ENCODE data around the gene CD8B2.
"Not testable (repeated sequence)": the region's sequence is repeated elsewhere in the genome, so short reads cannot be mapped to it uniquely, and the experiment has no call there.

CD8B2 gene

DNA sequence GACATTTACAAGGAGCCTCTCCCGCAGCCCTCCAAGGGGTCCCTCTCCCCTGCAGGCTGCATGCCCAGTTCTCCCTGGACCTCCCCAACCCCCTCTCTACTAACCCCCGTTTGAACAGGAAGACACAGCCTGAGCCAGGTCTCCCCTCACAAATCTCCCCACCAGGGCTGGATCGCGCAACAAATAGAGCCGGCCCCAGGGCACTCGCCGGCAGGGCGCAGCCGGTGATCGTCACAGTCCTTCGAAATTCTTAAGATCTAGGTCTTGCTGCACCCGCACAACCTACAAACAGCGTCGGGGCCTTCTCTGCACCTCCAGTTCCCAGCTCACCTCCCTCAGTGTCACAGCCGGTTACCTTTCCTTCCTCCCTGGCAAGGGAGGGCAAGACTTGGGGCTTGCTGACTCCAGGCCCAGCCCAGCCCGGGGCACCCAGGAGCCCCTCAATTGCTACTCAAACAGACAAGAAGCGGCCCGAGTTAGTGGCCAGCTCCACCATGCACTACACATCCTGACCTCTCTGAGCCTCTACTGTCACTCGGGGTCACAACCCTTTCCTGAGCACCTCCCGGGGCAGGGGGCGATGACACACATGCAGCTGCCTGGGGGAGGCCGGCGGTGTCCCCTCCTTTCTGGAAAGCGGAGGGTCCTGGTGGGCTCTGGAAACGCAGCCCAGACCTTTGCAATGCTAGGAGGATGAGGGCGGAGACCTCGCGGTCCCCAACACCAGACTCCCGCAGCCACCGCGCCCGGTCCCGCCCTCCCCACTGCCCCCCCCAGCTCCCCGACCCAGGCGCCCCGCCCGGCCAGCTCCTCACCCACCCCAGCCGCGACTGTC lies at the start of gene CD8B2:
Gene CD8B2 (plus strand): TSS at position 814 of the 835 bp plus-strand sequence. CDS start 63 bp downstream, outside the sequence.
- peaks cover 18% of the 10 kb centered on the region for H3K27me3 Mint-ChIP-seq
- not testable (repeated sequence) for H3K4me1 Mint-ChIP-seq, H3K9me3 Mint-ChIP-seq, H3K27ac Mint-ChIP-seq
- H3K4me3 Mint-ChIP-seq: peak within 1 kb of the TSS; percentile 55 to 64
- peak; percentile 68 for ATAC-seq
- DNase-seq: peak in 1 of 2 donors; percentile 25

GRCh38 chr2:106461882-106462281 lies 25.3 kb upstream of the CD8B2 start:
- ATAC-seq, H3K9me3 Mint-ChIP-seq, H3K27me3 Mint-ChIP-seq, H3K27ac Mint-ChIP-seq, H3K4me1 Mint-ChIP-seq: not testable (repeated sequence)
- peak overlapping the region in 1 of 2 donors; percentile 49 for H3K4me3 Mint-ChIP-seq
- DNase-seq: peak; percentile 19 to 33

DNA sequence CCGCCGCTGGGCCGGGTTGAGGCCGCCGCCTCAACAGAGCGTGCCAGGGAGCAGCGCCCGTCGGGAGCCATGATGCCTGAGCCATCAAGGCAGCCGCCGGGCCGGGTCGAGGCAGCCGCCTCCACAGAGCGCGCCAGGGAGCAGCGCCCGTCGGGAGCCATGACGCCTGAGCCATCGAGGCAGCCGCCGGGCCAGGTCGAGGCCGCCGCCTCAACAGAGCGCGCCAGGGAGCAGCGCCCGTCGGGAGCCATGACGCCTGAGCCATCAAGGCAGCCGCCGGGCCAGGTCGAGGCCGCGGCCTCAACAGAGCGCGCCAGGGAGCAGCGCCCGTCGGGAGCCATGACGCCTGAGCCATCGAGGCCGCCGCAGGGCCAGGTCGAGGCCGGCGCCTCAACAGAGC lies 19.6 kb upstream of the CD8B2 start:
- DNase-seq, ATAC-seq, H3K27me3 Mint-ChIP-seq, H3K9me3 Mint-ChIP-seq, H3K27ac Mint-ChIP-seq, H3K4me3 Mint-ChIP-seq, H3K4me1 Mint-ChIP-seq: not testable (repeated sequence)

DNA sequence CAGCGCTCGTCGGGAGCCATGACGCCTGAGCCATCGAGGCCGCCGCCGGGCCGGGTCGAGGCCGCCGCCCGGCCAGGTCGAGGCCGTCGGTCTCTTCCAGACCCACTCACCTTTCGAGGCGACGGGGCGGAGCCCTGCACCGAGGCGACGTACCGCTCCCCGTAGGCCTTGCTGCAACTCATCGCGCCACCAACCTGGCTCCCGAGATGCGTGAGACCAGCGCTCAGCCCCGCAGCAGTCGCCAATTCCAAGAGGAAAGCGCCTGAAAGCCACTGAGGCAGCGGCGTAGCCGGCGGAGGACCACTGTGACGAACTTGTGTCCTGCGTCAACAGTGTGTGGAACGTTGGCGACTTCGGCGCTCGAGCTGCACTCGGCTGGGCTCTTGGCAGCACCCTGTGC lies 19.1 kb upstream of the CD8B2 start, which contains the start of gene RGPD3:
Gene RGPD3 (minus strand): TSS at position 307 of the 400 bp plus-strand sequence. CDS start 125 bp downstream, at position 182.
- not testable (repeated sequence) for H3K9me3 Mint-ChIP-seq, H3K4me1 Mint-ChIP-seq, H3K27me3 Mint-ChIP-seq, DNase-seq, ATAC-seq, H3K4me3 Mint-ChIP-seq
- H3K27ac Mint-ChIP-seq: peak within 1 kb of the TSS in 1 of 2 donors; percentile 42

- H3K27ac Mint-ChIP-seq, H3K4me3 Mint-ChIP-seq, H3K27me3 Mint-ChIP-seq, H3K4me1 Mint-ChIP-seq, ATAC-seq, H3K9me3 Mint-ChIP-seq: not testable (repeated sequence)
- DNase-seq: peak; percentile 16 to 39
Measured at GRCh38 chr2:106470658-106471057, 16.5 kb upstream of the CD8B2 start.

DNA sequence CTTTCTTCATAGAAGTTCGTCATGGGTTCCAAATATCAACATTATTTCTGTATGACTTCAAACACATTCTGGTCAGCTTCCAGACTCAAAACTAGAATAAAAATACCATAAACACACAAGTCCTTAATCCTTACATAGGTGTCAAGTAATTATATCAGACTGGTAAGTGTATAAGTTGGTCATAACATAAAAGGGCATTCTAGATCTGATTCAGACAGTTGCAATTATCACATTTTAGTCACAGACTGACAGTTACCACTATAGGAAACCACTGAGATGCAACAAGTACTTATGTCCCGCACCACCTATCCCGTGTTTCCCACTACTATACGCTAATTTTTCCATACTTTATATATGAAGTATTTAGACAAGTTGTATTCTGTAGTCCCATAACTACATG lies 9.5 kb upstream of the CD8B2 start:
- H3K4me3 Mint-ChIP-seq, H3K27me3 Mint-ChIP-seq, H3K27ac Mint-ChIP-seq, H3K4me1 Mint-ChIP-seq, DNase-seq, H3K9me3 Mint-ChIP-seq: not testable (repeated sequence)
- ATAC-seq: peak; percentile 80

GRCh38 chr2:106479563-106479962 lies 7.6 kb upstream of the CD8B2 start:
- not testable (repeated sequence) for H3K9me3 Mint-ChIP-seq, ATAC-seq, H3K27me3 Mint-ChIP-seq, H3K27ac Mint-ChIP-seq, DNase-seq, H3K4me1 Mint-ChIP-seq, H3K4me3 Mint-ChIP-seq

DNA sequence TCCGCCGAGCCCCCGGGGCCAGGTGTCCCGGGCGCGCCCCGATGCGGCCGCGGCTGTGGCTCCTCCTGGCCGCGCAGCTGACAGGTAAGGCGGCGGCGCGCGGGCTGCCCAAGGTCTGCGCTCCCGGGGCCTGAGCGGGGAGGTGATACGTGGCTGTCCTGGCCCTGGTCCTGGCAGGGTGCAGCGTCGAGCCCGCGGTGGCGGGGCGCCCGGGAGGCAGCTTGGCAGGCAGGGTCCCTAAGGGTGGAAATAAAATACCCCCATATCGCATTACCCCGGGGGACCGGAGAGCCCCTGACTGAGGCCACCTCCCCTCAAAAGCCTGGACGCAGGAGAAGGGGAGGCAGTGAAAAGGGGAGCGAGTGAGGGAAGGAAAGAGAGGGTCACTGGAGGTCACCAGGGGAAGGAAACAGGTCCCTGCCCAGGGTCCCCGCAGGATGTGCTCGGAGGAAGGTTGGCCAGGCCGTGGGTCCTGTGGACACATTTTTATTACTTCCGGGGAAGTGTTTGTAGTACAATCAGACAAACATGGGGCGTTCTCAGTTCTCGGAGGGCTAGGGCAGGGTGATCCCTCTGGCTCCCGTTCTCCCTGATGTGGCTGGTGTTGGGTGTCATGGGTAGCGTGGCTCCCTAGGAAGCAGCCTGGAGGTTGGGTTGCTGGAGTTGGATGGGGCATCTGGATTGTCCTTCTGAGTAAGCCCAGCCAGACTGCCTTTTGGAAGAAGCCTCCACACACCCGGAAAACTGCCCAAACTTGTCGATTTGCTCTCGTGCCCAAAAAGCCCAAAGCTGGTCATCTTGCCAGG lies 425 bp downstream of the CD8B2 start:
- ATAC-seq: peak; percentile 52
- not testable (repeated sequence) for H3K27ac Mint-ChIP-seq, H3K4me1 Mint-ChIP-seq, DNase-seq, H3K9me3 Mint-ChIP-seq
- peak overlapping the region; percentile 44 to 64 for H3K4me3 Mint-ChIP-seq
- peaks cover 18% of the 10 kb centered on the region for H3K27me3 Mint-ChIP-seq

- not testable (repeated sequence) for ATAC-seq, H3K27ac Mint-ChIP-seq, H3K9me3 Mint-ChIP-seq, H3K4me3 Mint-ChIP-seq, H3K4me1 Mint-ChIP-seq, DNase-seq
- H3K27me3 Mint-ChIP-seq: peaks cover 18% of the 10 kb centered on the region
Measured at GRCh38 chr2:106489701-106490100, 2.5 kb downstream of the CD8B2 start.

DNA sequence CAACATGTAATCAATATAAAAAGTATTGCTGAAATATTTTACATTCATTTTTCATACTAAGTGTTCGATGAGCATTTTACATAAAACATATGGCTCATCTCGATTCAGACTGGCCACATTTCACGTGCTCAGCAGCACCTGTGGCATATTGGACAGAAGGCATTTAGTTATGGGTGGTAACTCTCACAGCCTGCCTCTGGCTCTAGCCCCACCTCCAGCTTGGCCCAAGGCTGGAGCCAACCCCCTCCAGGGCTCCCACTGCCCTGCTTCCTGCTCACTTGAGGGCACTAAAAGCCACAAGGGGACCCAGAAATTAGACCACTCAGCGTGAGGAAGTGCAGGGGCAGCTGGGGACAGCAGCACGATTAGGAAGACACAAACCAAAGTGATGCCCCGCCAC lies 5.2 kb downstream of the CD8B2 start:
- not testable (repeated sequence) for H3K9me3 Mint-ChIP-seq, H3K27me3 Mint-ChIP-seq, H3K4me1 Mint-ChIP-seq, DNase-seq, H3K27ac Mint-ChIP-seq, H3K4me3 Mint-ChIP-seq
- ATAC-seq: peak; percentile 14

DNA sequence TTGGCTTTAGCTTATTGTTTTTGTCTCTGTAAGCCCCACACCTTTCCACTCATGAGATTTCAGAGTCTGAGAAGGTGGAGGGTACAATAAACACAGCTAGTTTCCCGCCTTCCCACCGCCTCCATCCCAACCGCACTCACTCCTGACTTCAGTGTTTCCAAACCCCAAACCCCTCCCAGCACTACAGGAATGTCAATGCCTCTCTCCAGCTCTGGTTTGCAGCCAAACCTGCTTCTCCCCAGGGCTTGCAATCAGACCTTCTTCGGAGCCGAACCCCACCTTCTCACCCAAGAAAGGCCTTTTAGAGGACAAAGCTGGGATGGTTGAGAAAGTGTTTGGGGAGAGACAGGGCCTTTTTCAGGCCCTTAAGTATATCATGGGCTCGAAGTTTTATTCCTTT lies 5.7 kb downstream of the CD8B2 start:
- peak overlapping the region in 1 of 2 donors; percentile 34 for H3K27ac Mint-ChIP-seq
- H3K4me3 Mint-ChIP-seq, DNase-seq, H3K27me3 Mint-ChIP-seq, ATAC-seq, H3K9me3 Mint-ChIP-seq: not testable (repeated sequence)
- peaks cover 10% of the 10 kb centered on the region for H3K4me1 Mint-ChIP-seq

GRCh38 chr2:106498549-106498948 lies 11.4 kb downstream of the CD8B2 start:
- not testable (repeated sequence) for DNase-seq, ATAC-seq, H3K9me3 Mint-ChIP-seq, H3K27me3 Mint-ChIP-seq, H3K27ac Mint-ChIP-seq, H3K4me3 Mint-ChIP-seq
- peaks cover 11% of the 10 kb centered on the region for H3K4me1 Mint-ChIP-seq

GRCh38 chr2:106500350-106500749 lies 13.2 kb downstream of the CD8B2 start:
- not testable (repeated sequence) for ATAC-seq, DNase-seq, H3K27me3 Mint-ChIP-seq, H3K9me3 Mint-ChIP-seq, H3K4me3 Mint-ChIP-seq, H3K27ac Mint-ChIP-seq
- peaks cover 16% of the 10 kb centered on the region for H3K4me1 Mint-ChIP-seq

GRCh38 chr2:106502351-106502750 lies 15.2 kb downstream of the CD8B2 start:
- peaks cover 29% of the 10 kb centered on the region for H3K4me1 Mint-ChIP-seq
- not testable (repeated sequence) for ATAC-seq, H3K9me3 Mint-ChIP-seq, H3K4me3 Mint-ChIP-seq, H3K27ac Mint-ChIP-seq, DNase-seq, H3K27me3 Mint-ChIP-seq

DNA sequence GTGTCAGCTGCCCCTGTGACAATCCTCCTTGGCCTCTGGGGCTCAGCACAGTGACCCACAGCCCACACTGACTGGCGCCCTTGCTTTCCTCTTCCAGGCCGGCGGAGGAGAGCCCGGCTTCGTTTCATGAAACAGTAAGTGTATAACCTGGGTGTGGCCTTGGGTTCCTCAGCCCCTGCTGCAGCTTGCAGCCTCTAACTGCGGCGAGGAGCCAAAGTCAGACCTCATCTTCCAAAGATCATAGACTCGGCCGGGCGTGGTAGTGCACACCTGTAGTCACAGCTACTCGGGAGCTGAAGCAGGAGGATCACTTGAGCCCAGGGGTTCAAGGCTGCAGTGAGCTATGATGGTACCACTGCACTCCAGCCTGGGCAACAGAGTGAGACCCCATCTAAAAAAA lies 17.0 kb downstream of the CD8B2 start:
- not testable (repeated sequence) for H3K27ac Mint-ChIP-seq, DNase-seq, ATAC-seq, H3K4me3 Mint-ChIP-seq, H3K9me3 Mint-ChIP-seq, H3K27me3 Mint-ChIP-seq
- H3K4me1 Mint-ChIP-seq: peaks cover 35% of the 10 kb centered on the region

DNA sequence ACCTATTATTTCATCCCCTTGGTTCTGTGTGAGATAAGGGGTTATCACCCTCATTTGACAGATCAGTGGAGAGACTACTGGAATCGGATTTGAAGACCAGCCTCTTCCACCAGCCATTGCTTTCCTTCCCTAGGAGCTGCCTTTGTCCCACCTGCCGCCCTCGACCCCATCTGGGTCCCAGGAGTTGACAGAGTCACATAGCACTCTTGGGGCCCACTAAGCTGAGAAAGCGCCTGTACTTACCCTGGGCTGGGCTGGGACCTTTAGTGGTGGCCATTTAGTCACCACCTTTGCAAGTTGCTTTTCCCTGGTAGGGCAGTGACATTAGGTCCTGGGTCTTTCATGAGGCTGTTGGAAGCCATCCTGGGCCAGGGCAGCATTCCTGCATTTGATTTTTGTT lies 17.6 kb downstream of the CD8B2 start:
- H3K27me3 Mint-ChIP-seq, ATAC-seq, H3K9me3 Mint-ChIP-seq, H3K4me3 Mint-ChIP-seq, H3K27ac Mint-ChIP-seq, DNase-seq: not testable (repeated sequence)
- peaks cover 40% of the 10 kb centered on the region for H3K4me1 Mint-ChIP-seq

Measured in stimulated activated naive CD8-positive, alpha-beta T cell treated with anti-CD3 and anti-CD28 coated beads, Interleukin-15, amount 100 ng/mL, for 72 hours (primary cell).